Measurements from ENCODE around the gene TMEM108.

DNA sequence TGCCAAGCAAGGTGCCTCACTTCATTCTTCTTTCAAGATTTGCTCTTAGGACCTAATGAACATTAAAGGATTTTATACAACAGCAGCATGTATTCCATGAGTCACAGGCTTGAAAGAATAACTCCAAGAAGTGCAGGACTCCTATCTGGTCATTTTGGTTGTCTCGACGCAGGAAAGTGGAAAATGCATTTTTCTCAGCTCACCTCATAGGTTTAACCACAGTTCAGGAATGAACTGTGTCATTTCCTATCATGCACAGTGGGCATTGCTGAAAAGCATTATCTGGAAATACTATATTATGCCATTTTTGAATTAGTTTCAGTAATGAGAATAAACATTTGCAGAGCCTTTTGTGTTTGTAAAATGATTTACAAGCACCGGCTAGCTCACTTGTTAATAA is 263.0 kb downstream of the TMEM108 start:
- TF ChIP-seq, protein P1, sequence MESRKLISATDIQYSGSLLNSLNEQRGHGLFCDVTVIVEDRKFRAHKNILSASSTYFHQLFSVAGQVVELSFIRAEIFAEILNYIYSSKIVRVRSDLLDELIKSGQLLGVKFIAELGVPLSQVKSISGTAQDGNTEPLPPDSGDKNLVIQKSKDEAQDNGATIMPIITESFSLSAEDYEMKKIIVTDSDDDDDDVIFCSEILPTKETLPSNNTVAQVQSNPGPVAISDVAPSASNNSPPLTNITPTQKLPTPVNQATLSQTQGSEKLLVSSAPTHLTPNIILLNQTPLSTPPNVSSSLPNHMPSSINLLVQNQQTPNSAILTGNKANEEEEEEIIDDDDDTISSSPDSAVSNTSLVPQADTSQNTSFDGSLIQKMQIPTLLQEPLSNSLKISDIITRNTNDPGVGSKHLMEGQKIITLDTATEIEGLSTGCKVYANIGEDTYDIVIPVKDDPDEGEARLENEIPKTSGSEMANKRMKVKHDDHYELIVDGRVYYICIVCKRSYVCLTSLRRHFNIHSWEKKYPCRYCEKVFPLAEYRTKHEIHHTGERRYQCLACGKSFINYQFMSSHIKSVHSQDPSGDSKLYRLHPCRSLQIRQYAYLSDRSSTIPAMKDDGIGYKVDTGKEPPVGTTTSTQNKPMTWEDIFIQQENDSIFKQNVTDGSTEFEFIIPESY (IDR thresholded peaks at IDR 0.05; ENCODE audit: borderline replicate concordance, low read depth), result peak; percentile 54; the same call in 1 of the 2 replicates
- peak; percentile 89 for TF ChIP-seq FOSL2 (IDR thresholded peaks at IDR 0.05; ENCODE audit: borderline replicate concordance, low read depth)
- TF ChIP-seq, protein P2, sequence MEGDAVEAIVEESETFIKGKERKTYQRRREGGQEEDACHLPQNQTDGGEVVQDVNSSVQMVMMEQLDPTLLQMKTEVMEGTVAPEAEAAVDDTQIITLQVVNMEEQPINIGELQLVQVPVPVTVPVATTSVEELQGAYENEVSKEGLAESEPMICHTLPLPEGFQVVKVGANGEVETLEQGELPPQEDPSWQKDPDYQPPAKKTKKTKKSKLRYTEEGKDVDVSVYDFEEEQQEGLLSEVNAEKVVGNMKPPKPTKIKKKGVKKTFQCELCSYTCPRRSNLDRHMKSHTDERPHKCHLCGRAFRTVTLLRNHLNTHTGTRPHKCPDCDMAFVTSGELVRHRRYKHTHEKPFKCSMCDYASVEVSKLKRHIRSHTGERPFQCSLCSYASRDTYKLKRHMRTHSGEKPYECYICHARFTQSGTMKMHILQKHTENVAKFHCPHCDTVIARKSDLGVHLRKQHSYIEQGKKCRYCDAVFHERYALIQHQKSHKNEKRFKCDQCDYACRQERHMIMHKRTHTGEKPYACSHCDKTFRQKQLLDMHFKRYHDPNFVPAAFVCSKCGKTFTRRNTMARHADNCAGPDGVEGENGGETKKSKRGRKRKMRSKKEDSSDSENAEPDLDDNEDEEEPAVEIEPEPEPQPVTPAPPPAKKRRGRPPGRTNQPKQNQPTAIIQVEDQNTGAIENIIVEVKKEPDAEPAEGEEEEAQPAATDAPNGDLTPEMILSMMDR (IDR thresholded peaks at IDR 0.05), result no peak

Data from SK-N-SH (cell line).